H1 (cell line): ENCODE results near the gene KCNH5. TPM values are rescaled to one million over a fixed set of nuclear protein-coding genes. Genes with fewer than 3 reads are reported as not detected.

Experiments used
- CTCF ChIA-PET: fragments of 300-600 bp; sonication (Branson Sonifier 250); formaldehyde crosslinking; loops from one replicate; lab custom pipeline; 2021; ENCODE audit not compliant: partially characterized antibody; lab: Charles Lee
- POLR2A ChIA-PET: fragments of 300-600 bp; sonication (Branson Sonifier 250); formaldehyde crosslinking; loops from one replicate; lab custom pipeline; 2021; ENCODE audit warnings: inconsistent platforms; ENCODE audit not compliant: partially characterized antibody; lab: Charles Lee
- DNase-seq, 2 experiments: peaks; one replicate each; pipeline versions ENCODE4 v3.0.0 to v3.0.0-alpha.2; 2010 to 2022; ENCODE audit warnings: low spot score in 2 of 2, low read depth in 1 of 2, mixed read lengths in 1 of 2
- FAIRE-seq: peaks from 2 replicates; lab custom pipeline; 2011; peaks lifted over from hg19 to GRCh38; lab: Jason Lieb, UNC
- H2AFZ ChIP-seq: 2 replicates; pipeline ENCODE4 v1.8.1; 2012; ENCODE audit warnings: low read length, inconsistent platforms
- H2AK5ac ChIP-seq: 2 replicates; pipeline ENCODE4 v1.6.1; 2013; ENCODE audit warnings: low read depth, low read length
- H2BK120ac ChIP-seq: replicated peaks from 2 replicates; pipeline ENCODE3; 2013; ENCODE audit warnings: low read depth, low read length, inconsistent platforms
- H2BK12ac ChIP-seq: 2 replicates; pipeline ENCODE4 v1.6.1; 2013; ENCODE audit warnings: low read depth, low read length
- H2BK15ac ChIP-seq: 2 replicates; pipeline ENCODE4 v1.6.1; 2013; ENCODE audit warnings: low read length
- H2BK20ac ChIP-seq: 2 replicates; pipeline ENCODE4 v1.6.1; 2013; ENCODE audit warnings: low read length
- H2BK5ac ChIP-seq: 2 replicates; pipeline ENCODE4 v1.6.1; 2013; ENCODE audit warnings: low read depth, low read length
- H3K14ac ChIP-seq: 2 replicates; pipeline ENCODE4 v1.6.1; 2013; ENCODE audit warnings: inconsistent platforms; ENCODE audit not compliant: insufficient read length
- H3K18ac ChIP-seq: 2 replicates; pipeline ENCODE4 v1.6.1; 2013; ENCODE audit warnings: low read length; ENCODE audit errors: extremely low read depth
- H3K23ac ChIP-seq: 2 replicates; pipeline ENCODE4 v1.6.1; 2013; ENCODE audit warnings: inconsistent platforms; ENCODE audit not compliant: insufficient read length
- H3K23me2 ChIP-seq: 2 replicates; pipeline ENCODE4 v1.6.1; 2013; ENCODE audit warnings: low read depth, low read length
- H3K27ac ChIP-seq: 2 replicates; pipeline ENCODE4 v1.6.1; 2011; ENCODE audit warnings: low read depth, low read length, inconsistent platforms
- H3K27me3 ChIP-seq, 4 experiments: replicated peaks in 1 of 4; 1 replicate in 1 of 4; 2 replicates in 3 of 4; pipeline versions ENCODE4 v1.6.1 to v1.8.1; 2011 to 2013; ENCODE audit warnings: low read length in 3 of 4, mild to moderate bottlenecking in 3 of 4, inconsistent platforms in 2 of 4, mixed read lengths in 2 of 4, moderate library complexity in 1 of 4; ENCODE audit not compliant: control insufficient read depth in 3 of 4, insufficient read depth in 3 of 4; ENCODE audit errors: extremely low read depth in 1 of 4
- H3K36me3 ChIP-seq, 4 experiments: 2 replicates each; pipeline versions ENCODE4 v1.6.1 to v1.8.1; 2011 to 2013; ENCODE audit warnings: mild to moderate bottlenecking in 4 of 4, low read length in 3 of 4, moderate library complexity in 2 of 4, control low read depth in 1 of 4, inconsistent platforms in 1 of 4; ENCODE audit not compliant: insufficient read depth in 4 of 4, control insufficient read depth in 2 of 4
- H3K4ac ChIP-seq: replicated peaks from 2 replicates; pipeline ENCODE3; 2013; ENCODE audit warnings: low read length, low read depth, mixed read lengths, inconsistent platforms; ENCODE audit not compliant: insufficient read length
- H3K4me1 ChIP-seq, 4 experiments: replicated peaks in 1 of 4; 1 replicate in 1 of 4; 2 replicates in 3 of 4; pipeline versions ENCODE4 v1.6.1 to v1.8.1; 2011 to 2013; ENCODE audit warnings: low read length in 3 of 4, inconsistent platforms in 2 of 4, mixed read lengths in 1 of 4; ENCODE audit not compliant: insufficient read depth in 4 of 4, control insufficient read depth in 3 of 4
- H3K4me2 ChIP-seq, 2 experiments: 2 replicates each; pipeline versions ENCODE4 v1.6.1 to v1.8.1; 2011 to 2013; ENCODE audit warnings: low read depth in 2 of 2, low read length in 2 of 2, control low read depth in 1 of 2, inconsistent platforms in 1 of 2, mild to moderate bottlenecking in 1 of 2; ENCODE audit not compliant: insufficient read depth in 1 of 2
- H3K4me3 ChIP-seq, 4 experiments: fragments of 200-600, 300-600 bp in 1 of 4; sonication (generic), shearing (Covaris generic), sonication (Bioruptor Twin) in 1 of 4; 2 replicates each; pipeline versions ENCODE4 v1.5.1 to v1.8.1; 2011 to 2016; ENCODE audit warnings: low read length in 4 of 4, low read depth in 3 of 4, control low read depth in 2 of 4, inconsistent platforms in 2 of 4, mild to moderate bottlenecking in 2 of 4, mixed read lengths in 1 of 4, moderate library complexity in 1 of 4; ENCODE audit not compliant: insufficient read depth in 2 of 4; ENCODE audit errors: extremely low read depth in 1 of 4
- H3K56ac ChIP-seq: replicated peaks from 2 replicates; pipeline ENCODE3; 2013; ENCODE audit warnings: low read depth, mild to moderate bottlenecking, mixed read lengths, low read length, inconsistent platforms; ENCODE audit not compliant: insufficient read length
- H3K79me1 ChIP-seq: 2 replicates; pipeline ENCODE4 v1.6.1; 2013; ENCODE audit warnings: low read depth, low read length, control low read depth
- H3K79me2 ChIP-seq, 2 experiments: 2 replicates each; pipeline versions ENCODE4 v1.6.1 to v1.8.1; 2012 to 2013; ENCODE audit warnings: low read length in 2 of 2, mild to moderate bottlenecking in 2 of 2, inconsistent platforms in 1 of 2; ENCODE audit not compliant: insufficient read depth in 2 of 2, control insufficient read depth in 1 of 2
- H3K9ac ChIP-seq, 4 experiments: replicated peaks in 1 of 4; 1 replicate in 1 of 4; 2 replicates in 3 of 4; pipeline versions ENCODE4 v1.6.1 to v1.8.1; 2011 to 2013; ENCODE audit warnings: low read depth in 3 of 4, low read length in 3 of 4, control low read depth in 2 of 4, mild to moderate bottlenecking in 2 of 4, moderate library complexity in 2 of 4, inconsistent platforms in 1 of 4; ENCODE audit errors: extremely low read depth in 1 of 4
- H3K9me3 ChIP-seq, 2 experiments: 2 replicates each; pipeline versions ENCODE4 v1.6.1 to v1.8.1; 2012 to 2013; ENCODE audit warnings: mild to moderate bottlenecking in 2 of 2, moderate library complexity in 2 of 2, control low read depth in 1 of 2, inconsistent platforms in 1 of 2, low read depth in 1 of 2, low read length in 1 of 2, mixed read lengths in 1 of 2; ENCODE audit not compliant: insufficient read depth in 2 of 2
- H4K20me1 ChIP-seq, 2 experiments: replicated peaks in 1 of 2; 2 replicates each; pipeline versions ENCODE3 to v1.8.1; 2011 to 2013; ENCODE audit warnings: inconsistent platforms in 2 of 2, low read length in 2 of 2, mild to moderate bottlenecking in 1 of 2; ENCODE audit not compliant: insufficient read depth in 2 of 2, control insufficient read depth in 1 of 2
- H4K5ac ChIP-seq: 2 replicates; pipeline ENCODE4 v1.6.1; 2013; ENCODE audit warnings: low read length, low read depth, mixed read lengths, inconsistent platforms; ENCODE audit not compliant: insufficient read length
- H4K8ac ChIP-seq: 2 replicates; pipeline ENCODE4 v1.8.0; 2013; ENCODE audit warnings: mild to moderate bottlenecking, moderate library complexity, low read length, inconsistent platforms; ENCODE audit not compliant: insufficient read depth; ENCODE audit errors: extremely low read depth
- H4K91ac ChIP-seq: replicated peaks from 2 replicates; pipeline ENCODE3; 2013; ENCODE audit warnings: low read length, mixed read lengths, inconsistent platforms; ENCODE audit not compliant: insufficient read length
- CEBPB ChIP-seq: IDR thresholded peaks from 2 replicates; pipeline ENCODE4 v1.6.1; 2012; ENCODE audit warnings: low read depth, low read length
- CHD2 ChIP-seq: IDR thresholded peaks from 2 replicates; pipeline ENCODE4 v1.6.1; 2012; ENCODE audit warnings: low read length, improper control_type of control experiment
- CREB1 ChIP-seq: IDR thresholded peaks from 2 replicates; pipeline ENCODE4 v1.6.1; 2012; ENCODE audit warnings: inconsistent platforms
- JUN ChIP-seq: IDR thresholded peaks from 2 replicates; pipeline ENCODE4 v1.6.1; 2011; ENCODE audit warnings: low read depth, mild to moderate bottlenecking, improper control_type of control experiment, low read length
- JUND ChIP-seq: IDR thresholded peaks from 2 replicates; pipeline ENCODE4 v1.6.1; 2011; ENCODE audit warnings: mild to moderate bottlenecking, improper control_type of control experiment, low read length
- KDM4A ChIP-seq: IDR thresholded peaks from one replicate; pipeline ENCODE4 v1.7.1; 2012; ENCODE audit warnings: low read depth, mild to moderate bottlenecking, moderate library complexity, low read length, inconsistent platforms; ENCODE audit not compliant: severe bottlenecking
- NRF1 ChIP-seq: IDR thresholded peaks from 2 replicates; pipeline ENCODE4 v1.6.1; 2011; ENCODE audit warnings: mild to moderate bottlenecking, low read depth, low read length, improper control_type of control experiment
- POLR2AphosphoS5 ChIP-seq: IDR thresholded peaks from 2 replicates; pipeline ENCODE4 v1.6.1; 2011; ENCODE audit warnings: low read depth, low read length
- RNF2 ChIP-seq: fragments of 200-900, 300-1000 bp; sonication (generic); IDR thresholded peaks from 2 replicates; pipeline ENCODE4 v1.7.1; 2016; ENCODE audit warnings: borderline replicate concordance, low read depth, mild to moderate bottlenecking, antibody characterized with exemption, low read length; ENCODE audit not compliant: poor library complexity, severe bottlenecking; ENCODE audit errors: missing control alignments
- SP1 ChIP-seq: IDR thresholded peaks from 2 replicates; pipeline ENCODE4 v1.6.1; 2011; ENCODE audit warnings: low read depth, low read length
- SUZ12 ChIP-seq: fragments of 200-600 bp; sonication (generic); IDR thresholded peaks from 2 replicates; pipeline ENCODE4 v1.6.1; 2012; ENCODE audit warnings: mild to moderate bottlenecking, inconsistent platforms, low read length, moderate library complexity, mixed read lengths
- YY1 ChIP-seq: IDR thresholded peaks from 2 replicates; pipeline ENCODE4 v1.6.1; 2011; ENCODE audit warnings: low read depth, mild to moderate bottlenecking, low read length
- WGBS, 2 experiments: shearing (Covaris generic) in 1 of 2; methylation state at CpG; one replicate each; pipeline versions ENCODE4 v1.1.6 to v1.1.7; 2013 to 2015; ENCODE audit warnings: low lambda C conversion rate in 2 of 2, mixed read lengths in 2 of 2, inconsistent platforms in 1 of 2, low coverage in 1 of 2, missing lambda C conversion rate in 1 of 2; ENCODE audit not compliant: insufficient replicate concordance in 2 of 2, insufficient coverage in 1 of 2, insufficient read length in 1 of 2; ENCODE audit errors: extremely low coverage in 1 of 2, missing lambda C conversion rate in 1 of 2; 5-methylcytosine and 5-hydroxymethylcytosine counted together
- polyA plus RNA-seq, 7 experiments: library from polyadenylated mRNA; depleted of rRNA in 3 of 7; stranded (reverse) in 5 of 7; unstranded in 2 of 7; fragments of >200 nt in 5 of 7; fragments of 200-250 nt in 2 of 7; gene quantifications; 1 replicate in 5 of 7; 2 replicates in 1 of 7; 4 replicates in 1 of 7; pipeline versions ENCODE4 v1.2.1 to v1.2.3, GENCODE V29; 2011 to 2013; ENCODE audit warnings: missing spikeins in 2 of 7, mixed read lengths in 2 of 7
- total RNA-seq: library from RNA; stranded (reverse); fragmentation: NEBNext Ultra II Directional; extraction: Animal tissue kit (Norgen Biotek cat#: 25700); gene quantifications from 2 replicates; pipeline ENCODE4 v1.2.1, GENCODE V29; 2021
- TF ChIP-seq, protein P1 (sequence below), 3 experiments: IDR thresholded peaks; 1 replicate in 2 of 3; 2 replicates in 1 of 3; pipeline versions ENCODE4 v1.5.1 to v1.6.1; 2011; ENCODE audit warnings: low read length in 3 of 3, mild to moderate bottlenecking in 3 of 3, inconsistent platforms in 2 of 3, low read depth in 1 of 3, moderate library complexity in 1 of 3; ENCODE audit not compliant: insufficient read depth in 1 of 3; ENCODE audit errors: control extremely low read depth in 1 of 3

KCNH5 gene
- total and polyA plus RNA-seq, 2 of the 8 experiments (the other 6 are each of a cell fraction or from before 2014, with no cell fraction given) = 0.24 to 0.50 TPM

DNA sequence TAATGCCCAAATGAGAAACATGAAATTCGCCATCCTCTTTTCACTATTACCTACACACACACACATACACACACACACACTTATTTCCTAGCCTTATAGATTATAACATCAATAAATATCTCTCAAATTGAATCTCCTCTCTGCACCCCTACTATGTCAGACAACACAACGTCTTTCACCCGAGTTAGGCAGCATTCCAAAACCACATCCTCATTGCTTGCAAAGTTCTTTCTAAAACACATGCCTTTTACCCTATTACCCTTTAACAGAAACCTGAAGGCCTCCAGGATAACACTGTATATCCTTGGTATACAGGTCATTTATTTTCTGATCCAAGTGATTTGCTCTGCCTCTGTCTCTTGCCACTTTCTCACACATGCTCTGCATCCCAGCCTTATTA lies 56.3 kb downstream of the KCNH5 start:
- Histone ChIP-seq H3K79me1 (no peaks in the 10 kb centered on the region), H3K79me2 (no peaks in the 10 kb centered on the region), H2BK12ac (no peak overlapping the region), H3K56ac (no peak overlapping the region), H3K9ac (no peak overlapping the region), H3K18ac (no peak overlapping the region), H2BK120ac (no peak overlapping the region), H3K27ac (no peak overlapping the region), H2BK5ac (no peak overlapping the region), H3K4me2 (no peak overlapping the region), H3K14ac (no peak overlapping the region), H4K5ac (no peak overlapping the region), H4K8ac (no peak overlapping the region), H4K20me1 (no peaks in the 10 kb centered on the region), H3K23me2 (no peaks in the 10 kb centered on the region), H2AK5ac (no peak overlapping the region), H3K36me3 (no peaks in the 10 kb centered on the region), H4K91ac (no peak overlapping the region), H3K27me3 (no peaks in the 10 kb centered on the region), H3K4ac (no peak overlapping the region), H3K4me1 (peaks cover 0 to 1% (median 0%) of the 10 kb centered on the region in 4 experiments; a peak in 2 of 7 replicates), H2BK20ac (no peak overlapping the region), H2AFZ (no peak overlapping the region), H3K23ac (no peak overlapping the region), H3K9me3 (no peaks in the 10 kb centered on the region), H3K4me3 (no peak overlapping the region), H2BK15ac (no peak overlapping the region)
- FAIRE-seq (no peak), DNase-seq (no peak)
- POLR2A ChIA-PET = no interaction called here
- CTCF ChIA-PET = interaction anchor here (0.6 kb wide), 1 partner anchor 418 kb away, joined by 3 read pairs; no protein-coding TSS in a partner anchor
- WGBS, 2 experiments = 79% methylated on average over 3 of the region's 3 CpGs; no CpG with 5 or more reads in 1 of the 2 experiments
- TF ChIP-seq CEBPB (no peak), KDM4A (no peak), JUND (no peak), SUZ12 (no peak), CREB1 (no peak), CHD2 (no peak), JUN (no peak), SP1 (no peak), NRF1 (no peak), YY1 (no peak), POLR2AphosphoS5 (no peak), RNF2 (no peak)
- TF ChIP-seq, protein P1, sequence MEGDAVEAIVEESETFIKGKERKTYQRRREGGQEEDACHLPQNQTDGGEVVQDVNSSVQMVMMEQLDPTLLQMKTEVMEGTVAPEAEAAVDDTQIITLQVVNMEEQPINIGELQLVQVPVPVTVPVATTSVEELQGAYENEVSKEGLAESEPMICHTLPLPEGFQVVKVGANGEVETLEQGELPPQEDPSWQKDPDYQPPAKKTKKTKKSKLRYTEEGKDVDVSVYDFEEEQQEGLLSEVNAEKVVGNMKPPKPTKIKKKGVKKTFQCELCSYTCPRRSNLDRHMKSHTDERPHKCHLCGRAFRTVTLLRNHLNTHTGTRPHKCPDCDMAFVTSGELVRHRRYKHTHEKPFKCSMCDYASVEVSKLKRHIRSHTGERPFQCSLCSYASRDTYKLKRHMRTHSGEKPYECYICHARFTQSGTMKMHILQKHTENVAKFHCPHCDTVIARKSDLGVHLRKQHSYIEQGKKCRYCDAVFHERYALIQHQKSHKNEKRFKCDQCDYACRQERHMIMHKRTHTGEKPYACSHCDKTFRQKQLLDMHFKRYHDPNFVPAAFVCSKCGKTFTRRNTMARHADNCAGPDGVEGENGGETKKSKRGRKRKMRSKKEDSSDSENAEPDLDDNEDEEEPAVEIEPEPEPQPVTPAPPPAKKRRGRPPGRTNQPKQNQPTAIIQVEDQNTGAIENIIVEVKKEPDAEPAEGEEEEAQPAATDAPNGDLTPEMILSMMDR (IDR thresholded peaks at IDR 0.05; ENCODE audit: control extremely low read depth in 1 of 3, insufficient read depth in 1 of 3, low read depth in 1 of 3, low read length in 3 of 3) = no peak
